ENCODE measurements around the gene HOXB6.

The HOXB6 gene

GRCh38 chr17:48625495-48626244 lies 20.9 kb upstream of the HOXB6 start:
- Histone ChIP-seq H3K4me1 (ENCODE audit: control insufficient read depth in 1 of 2, insufficient read depth in 1 of 2, low read depth in 1 of 2, low read length in 1 of 2) (peaks cover 0 to 6% of the 10 kb centered on the region in 2 experiments), H3K36me3 (no peaks in the 10 kb centered on the region), H3K27me3 (peaks cover 100% of the 10 kb centered on the region), H3K4me3 (ENCODE audit: low read depth in 1 of 2, low read length in 1 of 2) (no peak overlapping the region), H3K9me3 (no peaks in the 10 kb centered on the region), H3K27ac (no peak overlapping the region)
- no peak for TF ChIP-seq CTCF (IDR thresholded peaks at IDR 0.05)

GRCh38 chr17:48624544-48625494 lies 20.0 kb upstream of the HOXB6 start:
- Histone ChIP-seq H3K4me3 (ENCODE audit: low read depth in 1 of 2, low read length in 1 of 2) (no peak overlapping the region), H3K36me3 (no peaks in the 10 kb centered on the region), H3K27ac (no peak overlapping the region), H3K27me3 (peaks cover 100% of the 10 kb centered on the region), H3K4me1 (ENCODE audit: control insufficient read depth in 1 of 2, insufficient read depth in 1 of 2, low read depth in 1 of 2, low read length in 1 of 2) (peaks cover 0 to 6% of the 10 kb centered on the region in 2 experiments), H3K9me3 (no peaks in the 10 kb centered on the region)
- no peak for TF ChIP-seq CTCF (IDR thresholded peaks at IDR 0.05)

- no peak for TF ChIP-seq CTCF (IDR thresholded peaks at IDR 0.05)
- Histone ChIP-seq H3K27me3 (peaks cover 100% of the 10 kb centered on the region), H3K4me1 (ENCODE audit: control insufficient read depth in 1 of 2, insufficient read depth in 1 of 2, low read depth in 1 of 2, low read length in 1 of 2) (peaks cover 0 to 6% of the 10 kb centered on the region in 2 experiments), H3K9me3 (no peaks in the 10 kb centered on the region), H3K36me3 (no peaks in the 10 kb centered on the region), H3K27ac (no peak overlapping the region), H3K4me3 (ENCODE audit: low read depth in 1 of 2, low read length in 1 of 2) (no peak overlapping the region)
Observed at GRCh38 chr17:48624118-48624517, 19.3 kb upstream of the HOXB6 start.

GRCh38 chr17:48623583-48623982 lies 18.8 kb upstream of the HOXB6 start:
- Histone ChIP-seq H3K27me3 (peaks cover 100% of the 10 kb centered on the region), H3K9me3 (no peaks in the 10 kb centered on the region), H3K27ac (no peak overlapping the region), H3K36me3 (no peaks in the 10 kb centered on the region), H3K4me1 (ENCODE audit: control insufficient read depth in 1 of 2, insufficient read depth in 1 of 2, low read depth in 1 of 2, low read length in 1 of 2) (peaks cover 0 to 6% of the 10 kb centered on the region in 2 experiments), H3K4me3 (ENCODE audit: low read depth in 1 of 2, low read length in 1 of 2) (no peak overlapping the region)
- no peak for TF ChIP-seq CTCF (IDR thresholded peaks at IDR 0.05)

- no peak for TF ChIP-seq CTCF (IDR thresholded peaks at IDR 0.05)
- Histone ChIP-seq H3K36me3 (no peaks in the 10 kb centered on the region), H3K4me3 (ENCODE audit: low read depth in 1 of 2, low read length in 1 of 2) (no peak overlapping the region), H3K9me3 (no peaks in the 10 kb centered on the region), H3K4me1 (ENCODE audit: control insufficient read depth in 1 of 2, insufficient read depth in 1 of 2, low read depth in 1 of 2, low read length in 1 of 2) (peaks cover 0 to 6% of the 10 kb centered on the region in 2 experiments), H3K27me3 (peaks cover 100% of the 10 kb centered on the region), H3K27ac (no peak overlapping the region)
Observed at GRCh38 chr17:48622857-48623256, 18.1 kb upstream of the HOXB6 start.
